ENCODE data around the gene TGFB2.

The TGFB2 gene

DNA sequence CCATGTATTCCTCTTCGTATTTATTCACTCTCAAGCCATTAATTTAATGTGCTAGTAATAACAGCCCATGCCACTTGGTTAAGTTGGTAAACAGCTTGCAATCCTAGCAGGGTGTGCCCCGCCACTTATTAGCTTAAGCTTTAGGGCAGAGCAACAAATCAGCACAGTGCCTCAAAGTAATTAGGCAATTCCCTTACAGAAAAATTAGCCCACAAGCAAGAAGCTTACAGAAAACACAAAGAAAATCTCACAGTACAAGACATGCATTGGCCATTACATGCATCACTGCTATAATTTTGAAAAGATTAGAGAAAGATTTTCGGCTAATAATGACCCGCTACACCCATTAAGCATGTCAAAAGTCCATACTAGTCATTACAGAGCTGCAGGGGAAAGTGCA is 47.6 kb downstream of the TGFB2 start:
- no peak for DNase-seq (ENCODE audit: low read depth)

DNA sequence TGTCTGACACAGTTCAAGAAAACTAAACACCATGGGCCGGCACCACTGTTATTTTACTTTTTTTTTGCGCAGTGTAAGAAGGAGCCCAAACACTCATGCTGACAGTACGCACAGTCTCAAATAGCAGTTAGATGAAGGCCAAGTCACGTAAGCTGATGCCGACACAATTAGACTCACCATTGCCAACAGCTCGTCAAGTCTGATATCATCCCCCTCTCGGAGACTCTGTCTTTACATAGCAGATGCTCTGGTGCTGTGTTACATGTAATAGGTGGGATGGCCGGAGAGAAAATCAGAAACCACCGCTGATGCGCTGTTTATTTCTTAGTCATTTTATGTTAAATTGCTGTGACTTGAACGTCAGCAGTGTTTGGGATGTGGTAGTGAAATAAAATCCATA is 49.3 kb downstream of the TGFB2 start:
- no peak for DNase-seq (ENCODE audit: low read depth)

DNA sequence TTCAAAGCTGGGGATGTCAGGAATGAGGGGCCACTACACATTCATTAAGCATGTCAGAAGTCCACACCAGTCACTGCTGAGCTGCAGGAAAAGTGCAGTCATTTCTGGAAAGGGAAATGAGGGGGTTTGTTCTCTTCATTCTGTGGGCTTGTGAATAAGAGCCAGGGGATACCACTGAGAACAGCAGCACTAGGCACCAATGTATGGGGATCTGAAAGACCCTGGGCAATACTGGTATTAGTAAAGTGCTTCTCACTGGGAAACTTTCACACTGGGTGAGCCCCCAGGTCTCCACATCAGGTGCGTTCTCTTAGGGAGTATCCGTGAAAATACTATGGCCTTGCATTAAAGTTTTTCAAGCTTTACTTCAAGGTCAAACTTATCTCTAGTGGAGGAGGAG is 49.9 kb downstream of the TGFB2 start:
- DNase-seq (ENCODE audit: low read depth) = no peak

DNA sequence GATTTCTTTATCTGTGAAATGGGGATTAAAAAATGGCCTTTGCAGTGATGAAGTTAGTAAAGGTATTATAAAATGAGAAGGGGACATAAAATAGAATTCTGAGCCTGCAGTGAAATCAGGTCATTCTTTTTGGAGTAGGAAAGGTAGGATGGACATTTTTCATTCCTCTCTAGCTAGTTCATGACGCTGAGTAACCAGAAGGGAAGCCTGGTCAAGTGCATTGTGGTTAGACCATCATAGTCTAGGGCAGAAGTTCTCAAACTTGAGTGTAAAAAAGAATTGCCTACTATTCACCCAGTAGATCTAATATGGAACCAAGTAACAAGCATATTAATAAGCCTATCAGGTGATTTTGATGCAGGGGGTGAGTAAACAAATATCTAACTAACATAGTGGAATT is 50.8 kb downstream of the TGFB2 start:
- DNase-seq (ENCODE audit: low read depth) = no peak

DNA sequence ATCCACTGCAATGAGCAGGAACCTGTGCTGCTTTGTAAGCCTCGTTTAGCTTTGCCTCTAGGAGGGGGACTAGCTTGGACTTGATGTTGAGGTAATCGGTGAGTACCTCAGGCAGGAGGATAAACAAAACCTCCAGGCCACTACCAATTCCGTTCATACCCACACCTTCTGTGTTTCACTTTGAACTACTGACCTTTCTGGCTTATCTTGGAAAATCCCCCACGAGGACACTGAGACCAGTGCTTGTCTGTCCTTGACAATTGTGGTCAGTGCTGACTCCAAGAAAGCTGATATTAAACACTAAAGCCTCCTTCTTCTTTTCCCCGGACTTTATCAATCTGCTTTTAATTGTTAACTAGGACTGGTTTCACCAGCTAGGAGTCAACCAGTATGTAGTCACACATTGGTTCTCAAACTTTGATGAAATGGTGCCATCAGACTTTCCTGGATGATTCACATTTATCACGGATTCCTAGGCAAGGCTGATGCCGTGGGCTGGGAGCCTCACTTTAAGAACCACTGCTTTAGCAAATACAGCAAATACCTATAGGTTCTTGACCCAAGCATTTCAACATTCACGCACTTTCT is 52.7 kb downstream of the TGFB2 start:
- DNase-seq (ENCODE audit: low read depth) = no peak

DNA sequence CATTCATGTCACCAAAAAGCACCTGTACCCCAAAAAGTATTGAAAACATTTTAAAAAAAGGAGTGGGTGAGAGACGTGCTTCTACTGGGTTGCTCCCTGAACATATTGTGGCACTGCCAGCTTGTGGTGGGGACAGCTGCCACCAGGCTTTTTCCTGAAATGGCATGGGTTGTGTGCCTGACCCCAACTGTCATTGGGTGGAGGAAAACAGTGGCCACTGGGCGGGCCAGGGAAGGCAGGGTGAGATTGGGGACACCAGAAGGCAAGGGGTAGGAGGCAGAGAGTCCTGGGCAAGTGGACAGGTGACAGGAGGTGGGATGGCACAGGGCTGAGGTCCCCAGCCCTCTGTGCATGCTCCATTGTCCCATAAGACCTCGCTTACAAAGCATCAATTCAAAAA is 55.5 kb downstream of the TGFB2 start:
- DNase-seq (ENCODE audit: low read depth) = no peak

DNA sequence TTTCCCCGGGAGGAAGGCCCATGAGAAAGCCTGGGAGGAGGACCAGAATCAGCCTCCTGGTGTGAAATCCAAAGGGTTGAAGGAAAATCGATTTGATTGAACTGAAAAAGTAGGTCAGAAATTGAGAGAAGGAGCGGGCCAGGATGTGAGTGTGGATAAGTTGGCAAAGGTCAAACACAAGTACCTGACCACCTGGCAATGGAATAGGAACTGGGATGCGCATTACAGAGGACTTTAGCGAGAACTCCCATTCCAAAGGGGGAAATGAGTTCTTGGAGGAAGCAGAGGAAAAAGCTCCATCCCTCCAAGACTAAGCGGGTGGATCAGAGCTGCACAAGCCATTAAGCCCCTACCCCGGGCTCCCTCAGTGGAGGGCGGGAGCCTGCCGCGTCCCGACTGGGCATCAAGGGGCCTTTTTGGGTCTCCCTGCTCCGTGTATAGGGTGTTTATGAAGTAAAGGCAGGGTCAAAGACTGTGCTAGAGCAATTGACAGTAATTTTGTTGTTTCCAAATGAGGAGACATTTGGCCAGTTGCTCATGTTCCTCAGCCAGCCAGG is 56.4 kb downstream of the TGFB2 start:
- no peak for DNase-seq (ENCODE audit: low read depth)

DNA sequence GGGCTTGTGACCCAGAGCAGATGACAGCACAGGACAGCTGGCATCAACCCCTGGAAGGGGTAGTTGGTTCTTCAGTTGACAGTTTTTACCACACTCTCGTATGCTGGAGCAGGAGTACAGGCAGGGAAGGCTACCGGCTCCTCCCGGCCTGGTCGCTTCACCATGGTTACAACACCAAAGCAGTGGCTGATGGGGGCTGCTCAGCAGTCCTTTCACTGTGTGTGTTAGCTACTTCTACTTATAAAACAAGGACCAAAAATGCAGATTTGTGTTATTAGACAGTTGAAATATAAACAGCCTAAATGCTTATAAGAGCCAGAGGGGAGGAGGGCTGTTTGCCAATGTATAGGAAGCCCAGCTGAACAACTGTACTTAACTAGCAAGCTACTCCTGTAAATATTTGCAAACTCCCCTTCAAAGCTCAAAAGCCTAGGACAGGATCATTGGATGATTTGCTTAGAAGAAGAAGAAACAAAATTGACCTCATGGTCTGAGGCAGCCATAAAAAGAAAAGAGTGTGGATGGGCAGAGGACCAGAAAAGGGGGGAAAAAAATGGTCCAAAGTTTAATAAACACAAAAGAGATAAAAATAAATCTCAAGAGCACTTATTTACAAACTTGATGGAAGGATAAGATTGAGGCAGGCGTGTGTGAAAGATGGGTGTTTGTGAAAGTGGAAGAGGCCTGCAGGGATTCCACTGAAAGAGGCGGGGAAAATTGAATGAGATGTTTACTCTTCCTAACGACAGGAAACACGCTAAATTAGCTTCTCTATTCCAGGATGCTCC is 57.1 kb downstream of the TGFB2 start:
- DNase-seq (ENCODE audit: low read depth) = no peak

DNA sequence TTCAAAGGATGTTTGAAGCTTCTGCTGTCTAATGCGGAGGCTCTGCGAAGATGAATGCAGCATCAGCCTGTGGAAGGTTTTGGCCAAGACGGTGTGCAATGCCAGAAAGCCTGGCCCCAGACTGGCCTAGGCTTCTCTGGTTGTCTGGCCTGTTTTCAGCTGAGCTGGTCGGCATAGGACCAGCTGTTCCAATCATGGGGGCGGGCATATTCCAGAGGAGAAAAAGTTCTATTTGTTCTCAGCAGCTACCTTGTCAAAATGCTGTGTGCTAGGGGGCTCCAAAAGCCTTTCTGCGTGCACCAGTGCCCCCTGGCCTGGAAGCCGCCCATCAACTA is 57.6 kb downstream of the TGFB2 start:
- no peak for DNase-seq (ENCODE audit: low read depth)

DNA sequence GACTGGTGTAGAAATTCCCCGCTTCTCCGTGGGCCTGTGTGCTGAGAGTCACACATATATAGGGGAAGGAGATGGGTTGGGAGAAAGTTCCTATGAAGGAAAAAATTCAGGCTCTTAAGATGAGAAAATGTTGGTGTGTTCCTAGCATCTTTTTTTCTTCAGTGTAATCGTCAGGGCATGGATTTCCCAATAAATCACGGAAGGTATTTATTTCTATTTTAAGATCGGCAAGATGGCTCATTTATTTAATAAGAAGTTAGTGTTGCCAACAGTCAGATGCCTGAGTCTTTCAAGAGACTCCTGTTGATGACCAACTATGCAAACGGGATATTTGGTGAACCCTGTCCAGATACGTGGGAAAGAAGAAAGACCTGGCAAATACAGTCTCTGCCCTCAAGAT is 58.2 kb downstream of the TGFB2 start:
- DNase-seq (ENCODE audit: low read depth) = no peak

DNA sequence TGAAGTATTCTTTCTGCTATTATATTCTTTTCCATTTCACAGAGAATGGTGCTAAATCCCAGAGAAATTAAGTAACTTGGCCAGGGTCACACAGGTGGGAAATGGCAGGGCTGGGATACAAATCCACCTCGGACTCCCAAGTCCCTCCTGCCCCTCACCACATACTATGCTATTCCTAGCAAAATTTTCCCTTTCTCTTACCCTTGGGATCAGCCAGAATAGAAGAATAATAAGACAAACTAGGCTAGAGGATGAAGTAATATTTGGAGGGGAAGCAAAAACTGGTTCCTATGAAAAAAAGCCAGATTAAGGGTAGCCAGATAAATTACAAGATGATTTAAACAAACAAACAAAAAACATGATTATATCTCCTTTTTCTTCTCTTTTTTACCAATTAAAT is 62.5 kb downstream of the TGFB2 start:
- no peak for DNase-seq (ENCODE audit: low read depth)

DNA sequence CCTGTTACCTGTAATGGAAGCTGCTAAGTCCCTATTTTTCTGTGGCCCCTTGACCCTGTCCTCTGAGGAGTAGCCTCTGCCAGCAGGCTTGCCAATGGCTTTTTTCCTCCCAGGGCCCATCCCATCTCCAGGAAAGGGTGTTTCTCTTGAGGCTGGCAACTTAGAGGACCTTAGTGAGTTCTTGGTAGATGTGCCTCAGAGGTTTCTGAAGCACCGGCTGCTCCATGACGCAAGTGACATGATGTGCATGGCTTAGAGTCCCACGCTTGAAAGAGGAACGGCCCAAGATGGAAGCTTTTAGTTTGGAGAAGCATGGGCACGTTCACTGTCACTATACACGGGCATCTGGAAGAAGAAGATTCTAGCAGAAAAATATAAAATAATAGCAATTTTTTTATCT is 63.0 kb downstream of the TGFB2 start:
- DNase-seq (ENCODE audit: low read depth) = no peak

DNA sequence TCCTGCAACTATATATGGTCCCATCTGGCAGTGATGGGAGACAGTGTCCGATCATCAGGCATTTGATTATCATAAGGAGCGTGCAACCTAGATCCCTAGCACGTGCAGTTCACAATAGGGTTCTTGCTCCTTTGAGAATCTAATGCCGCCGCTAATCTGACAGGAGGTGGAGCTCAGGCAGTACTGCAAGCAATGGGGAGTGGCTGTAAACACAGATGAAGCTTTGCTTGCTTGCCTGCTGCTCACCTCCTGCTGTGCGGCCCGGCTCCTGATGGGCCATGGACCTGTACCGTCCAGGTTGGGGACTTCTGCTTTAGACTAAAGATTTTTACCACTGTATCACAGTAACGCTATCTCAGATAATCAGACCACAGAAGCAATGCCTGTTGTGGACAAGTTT is 63.8 kb downstream of the TGFB2 start:
- no peak for DNase-seq (ENCODE audit: low read depth)

DNA sequence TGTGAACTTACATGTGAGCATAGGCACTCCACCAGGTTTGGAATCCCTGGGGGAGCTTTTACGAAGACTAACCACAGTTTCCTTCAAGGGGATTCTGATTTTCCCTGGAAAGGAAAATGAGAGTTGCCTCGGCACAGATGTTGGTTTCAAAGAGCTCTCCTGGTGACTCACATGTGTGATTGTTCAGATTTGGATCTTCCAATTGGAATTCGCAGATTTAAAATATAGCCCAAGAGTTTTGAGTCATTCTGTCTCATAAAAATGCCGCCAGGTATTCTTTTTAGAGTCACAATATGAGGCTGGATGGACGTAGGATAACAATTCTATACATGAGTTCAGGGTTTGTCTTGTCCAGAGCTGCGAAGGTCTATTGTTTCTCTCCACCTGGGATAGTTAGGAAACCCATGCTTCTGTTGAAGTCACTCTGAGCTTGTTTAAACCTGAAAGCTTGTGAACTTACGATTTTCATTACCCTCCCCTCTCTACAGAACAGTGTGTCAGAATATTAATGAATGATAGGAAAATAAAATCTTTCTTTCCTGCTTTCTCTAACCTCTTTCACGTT is 64.9 kb downstream of the TGFB2 start:
- no peak for DNase-seq (ENCODE audit: low read depth)

DNA sequence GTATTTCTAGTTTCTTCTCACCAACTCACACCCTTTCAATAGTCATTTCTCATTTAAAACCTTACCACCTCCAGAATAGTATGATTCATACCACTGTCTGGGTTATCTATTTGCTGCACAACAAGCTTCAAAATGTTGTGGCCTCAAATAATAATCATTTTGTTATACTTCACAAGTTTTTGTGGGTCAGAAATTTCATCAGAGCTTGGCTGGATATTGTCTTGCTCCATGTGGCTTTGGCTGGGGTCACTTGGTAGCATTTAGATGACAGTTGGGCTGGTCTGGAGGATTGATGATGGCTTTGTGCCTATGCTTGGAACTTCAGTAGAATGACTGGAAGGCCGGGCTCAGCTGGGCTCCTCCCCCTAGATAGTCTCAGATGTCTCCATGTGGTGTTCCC is 66.0 kb downstream of the TGFB2 start:
- no peak for DNase-seq (ENCODE audit: low read depth)

DNA sequence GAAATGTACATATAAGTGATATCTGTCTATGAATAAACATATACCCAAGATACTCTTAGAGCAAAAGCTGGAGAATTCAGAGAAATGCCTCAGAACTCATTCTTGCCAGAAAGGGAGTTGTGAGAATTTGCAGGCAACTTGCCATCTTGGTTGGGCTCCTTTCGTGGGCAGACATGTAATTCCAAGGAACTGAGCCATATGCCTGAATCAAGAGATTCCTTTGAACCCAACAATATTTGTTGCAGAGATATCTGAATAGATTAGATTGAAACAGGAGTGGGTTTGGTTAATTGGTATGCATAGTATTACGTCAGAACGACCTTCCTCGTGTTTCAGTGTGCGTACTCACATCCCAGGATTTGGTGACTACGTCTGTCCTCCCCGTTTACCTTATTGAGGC is 67.0 kb downstream of the TGFB2 start:
- no peak for DNase-seq (ENCODE audit: low read depth)

DNA sequence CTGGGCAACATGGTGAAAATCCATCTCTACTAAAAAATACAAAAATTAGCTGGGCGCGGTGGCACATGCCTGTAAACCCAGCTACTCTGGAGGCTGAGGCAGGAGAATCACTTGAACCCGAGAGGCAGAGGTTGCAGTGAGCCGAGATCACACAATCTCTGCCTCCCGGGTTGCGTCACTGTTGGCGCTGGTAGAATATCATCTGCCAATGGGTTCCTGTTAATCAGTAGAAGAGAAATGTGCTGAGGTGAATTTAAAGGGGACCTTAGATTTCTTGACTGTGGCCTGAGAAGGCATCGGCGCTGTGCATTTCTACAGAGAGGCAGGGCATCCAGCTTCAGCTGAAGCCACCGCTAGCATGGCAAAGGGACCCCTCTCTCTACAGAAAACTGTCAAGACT is 68.0 kb downstream of the TGFB2 start:
- no peak for DNase-seq (ENCODE audit: low read depth)

DNA sequence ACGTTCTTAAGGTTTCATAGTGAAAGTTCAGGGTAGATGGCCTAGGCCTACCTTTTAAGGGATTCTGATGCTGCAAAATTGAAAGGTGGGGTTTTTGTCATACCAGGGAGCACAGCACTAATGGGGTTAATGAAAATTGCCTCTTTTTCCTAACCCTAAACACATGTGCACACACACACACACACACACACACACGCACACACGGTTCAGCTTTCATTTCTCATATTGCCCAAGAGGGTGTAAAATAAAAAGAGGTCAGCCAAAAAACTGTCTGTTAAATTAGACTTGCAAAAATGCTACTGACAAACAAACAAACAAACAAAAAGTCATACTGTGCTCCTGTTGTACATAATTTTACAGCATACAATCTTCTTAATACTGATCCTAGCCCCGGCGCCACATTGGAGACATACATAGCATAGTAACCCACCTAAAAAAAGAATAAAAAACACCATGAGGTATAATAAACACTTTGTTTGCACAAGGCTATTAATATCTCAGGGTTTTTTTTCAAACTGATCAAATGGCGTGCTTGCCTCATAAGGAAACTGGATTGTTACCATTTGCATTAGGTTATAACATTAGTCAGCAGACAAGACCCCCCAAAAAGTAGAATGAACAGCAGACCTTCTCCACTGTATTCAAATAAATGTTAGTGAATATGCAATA is 69.1 kb downstream of the TGFB2 start:
- no peak for DNase-seq (ENCODE audit: low read depth)

DNA sequence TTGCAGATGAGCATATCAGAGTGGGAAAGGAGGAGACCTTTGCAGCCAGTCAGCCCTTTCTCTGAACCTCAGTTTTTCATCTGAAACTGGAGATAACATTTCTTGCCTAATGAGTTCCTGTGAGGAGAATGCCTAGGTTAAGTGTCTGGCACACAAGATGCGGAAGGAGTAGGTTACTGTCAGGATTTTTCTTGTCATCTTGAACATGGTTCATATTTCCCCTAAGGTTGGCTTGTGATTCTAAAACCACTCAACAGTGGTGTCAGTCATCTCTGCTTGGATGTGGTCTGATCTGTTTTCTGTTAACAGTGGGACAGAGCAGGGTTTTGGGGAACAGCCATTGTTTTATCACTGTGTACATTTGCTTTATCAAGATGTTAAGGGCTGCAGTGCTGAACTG is 70.6 kb downstream of the TGFB2 start:
- no peak for DNase-seq (ENCODE audit: low read depth)

DNA sequence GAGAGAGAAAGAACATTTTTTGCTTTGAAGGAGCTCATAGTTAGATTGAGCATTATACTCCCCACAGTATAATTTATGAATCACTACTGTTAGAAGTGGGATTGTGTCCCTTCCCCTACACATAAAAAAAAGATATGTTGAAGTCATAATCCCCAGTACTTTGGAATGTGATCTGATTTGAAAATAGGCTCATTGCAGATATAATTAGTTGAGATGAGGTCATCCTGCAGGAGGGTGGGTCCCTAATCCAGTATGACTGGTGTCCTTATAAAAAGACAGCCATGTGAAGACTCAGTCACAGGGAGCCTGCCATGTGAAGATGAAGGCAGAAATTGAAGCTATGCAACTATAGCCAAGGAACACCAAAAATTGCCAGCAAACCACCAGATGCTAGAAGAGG is 76.4 kb downstream of the TGFB2 start:
- DNase-seq (ENCODE audit: low read depth) = no peak

DNA sequence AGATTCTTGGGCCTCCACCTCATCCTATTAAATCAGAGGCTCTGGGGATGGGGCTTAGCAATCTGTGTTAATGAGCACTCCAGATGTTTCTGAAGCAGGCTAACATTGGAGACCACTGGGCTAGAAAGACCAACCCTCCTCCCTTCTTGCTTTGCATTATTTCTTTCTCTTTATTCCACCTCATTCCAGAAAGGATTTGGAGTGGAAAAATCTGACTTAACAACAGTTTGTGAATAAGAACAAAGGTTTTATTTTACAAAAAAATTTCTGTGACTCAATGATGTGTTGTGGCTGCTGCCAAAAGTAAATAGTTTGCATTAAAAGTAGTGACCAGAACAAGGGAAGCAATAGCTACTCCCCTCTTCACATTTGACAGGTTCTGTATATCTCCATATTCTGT is 79.4 kb downstream of the TGFB2 start:
- no peak for DNase-seq (ENCODE audit: low read depth)

DNA sequence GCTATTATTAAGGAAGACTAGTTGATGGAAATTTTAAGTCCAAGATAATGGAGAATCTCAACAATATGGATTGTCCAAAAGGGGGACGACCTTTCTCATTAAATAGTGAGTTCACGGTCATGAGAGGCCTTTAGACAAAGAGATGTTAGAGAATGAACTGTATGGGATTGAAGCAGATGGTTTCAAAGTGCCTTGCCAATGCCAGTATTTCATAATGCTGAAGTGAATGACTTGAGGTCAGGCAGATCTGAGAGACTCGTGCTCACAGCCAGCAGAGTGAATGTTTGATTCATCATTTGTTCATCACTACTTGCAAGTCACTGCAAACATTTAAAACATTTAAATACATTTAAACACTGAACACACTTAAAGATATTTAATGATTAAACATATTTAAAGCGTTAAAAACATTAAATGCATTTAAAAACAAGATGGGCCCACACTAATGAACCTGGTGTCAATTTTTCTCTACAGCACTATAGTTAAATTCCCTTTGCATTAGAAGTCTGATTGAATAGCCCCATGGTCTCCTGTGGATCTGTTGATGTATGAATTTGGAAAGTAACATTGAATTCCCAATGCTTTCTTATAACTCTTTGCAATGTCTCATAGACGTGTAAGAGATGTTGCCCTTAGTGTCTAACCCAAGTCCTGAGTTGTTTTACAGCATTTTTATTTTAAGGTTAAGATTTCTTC is 80.7 kb downstream of the TGFB2 start:
- no peak for DNase-seq (ENCODE audit: low read depth)

DNA sequence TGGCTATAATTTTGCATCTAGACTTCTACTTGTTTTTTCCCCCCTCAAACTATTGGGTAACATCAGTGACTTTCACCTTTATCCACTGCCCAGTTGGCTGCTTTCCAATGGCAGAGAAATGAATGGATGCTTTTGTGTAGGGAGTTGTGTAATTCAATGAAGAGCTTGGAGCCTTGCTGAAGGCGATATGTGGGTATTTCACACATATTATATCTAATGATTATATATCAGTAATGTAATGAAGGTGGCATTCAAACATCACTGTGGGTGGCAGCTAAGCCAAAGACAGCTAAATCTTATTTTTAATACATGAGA is 81.2 kb downstream of the TGFB2 start:
- no peak for DNase-seq (ENCODE audit: low read depth)
